Stimulated activated CD8-positive, alpha-beta memory T cell treated with anti-CD3 and anti-CD28 coated beads, Interleukin-12 subunit alpha, Interleukin-12 subunit beta, amount 100 ng/mL, for 1 hour (primary cell): ENCODE results near the gene NLRC5.
"Not testable (repeated sequence)": the region's sequence is repeated elsewhere in the genome, so short reads cannot be mapped to it uniquely, and the experiment has no call there.

Experiments used
- DNase-seq: peaks from one replicate; pipeline ENCODE4 v3.0.0-alpha.2; 2020; ENCODE audit warnings: low read depth

Gene NLRC5

GRCh38 chr16:56982695-56983094 is 6.7 kb upstream of the NLRC5 start:
- DNase-seq = no peak

- no peak for DNase-seq
Measured at GRCh38 chr16:56983211-56983751, 6.1 kb upstream of the NLRC5 start.

DNA sequence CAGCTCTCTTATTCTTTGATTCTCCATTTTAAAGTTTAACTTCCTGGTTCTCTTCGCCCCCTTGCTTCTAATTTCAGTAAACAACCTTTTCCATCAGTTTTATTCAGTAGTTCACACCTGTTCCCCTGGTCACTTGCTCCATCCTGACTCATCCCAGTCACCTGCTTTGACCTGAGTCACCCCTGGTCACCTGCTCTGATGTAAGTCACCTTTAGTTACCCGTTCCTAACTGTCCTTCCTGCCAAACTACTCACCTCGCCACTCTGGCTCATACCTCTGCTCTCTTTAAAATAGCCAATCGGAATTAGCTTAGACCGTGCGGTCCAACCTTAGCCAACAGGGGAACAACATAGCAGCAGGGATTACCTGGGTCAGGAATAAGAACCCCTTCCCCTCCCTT is 4.7 kb upstream of the NLRC5 start:
- DNase-seq = no peak

GRCh38 chr16:56985288-56985961 is 3.9 kb upstream of the NLRC5 start:
- DNase-seq = no peak

DNA sequence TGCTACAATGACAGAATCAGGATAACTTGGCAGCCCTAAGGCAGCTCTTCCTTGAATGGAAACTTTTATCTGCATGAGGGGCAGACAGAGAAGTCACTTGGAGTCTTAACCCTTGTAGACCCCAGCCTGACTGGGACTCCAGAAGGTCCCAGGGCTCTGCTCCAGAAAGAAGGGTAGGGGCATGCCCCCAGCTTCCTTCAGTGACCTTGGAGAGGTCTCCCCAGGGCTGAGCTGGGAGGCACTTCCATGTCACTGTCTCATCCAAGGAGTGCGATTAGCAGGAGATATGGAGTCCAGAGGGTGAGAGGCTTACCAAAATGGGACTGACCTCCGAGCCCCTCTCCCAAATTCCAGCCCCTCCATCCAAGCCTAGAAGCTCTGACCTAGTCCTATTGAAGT is 3.4 kb upstream of the NLRC5 start:
- DNase-seq = no peak

DNA sequence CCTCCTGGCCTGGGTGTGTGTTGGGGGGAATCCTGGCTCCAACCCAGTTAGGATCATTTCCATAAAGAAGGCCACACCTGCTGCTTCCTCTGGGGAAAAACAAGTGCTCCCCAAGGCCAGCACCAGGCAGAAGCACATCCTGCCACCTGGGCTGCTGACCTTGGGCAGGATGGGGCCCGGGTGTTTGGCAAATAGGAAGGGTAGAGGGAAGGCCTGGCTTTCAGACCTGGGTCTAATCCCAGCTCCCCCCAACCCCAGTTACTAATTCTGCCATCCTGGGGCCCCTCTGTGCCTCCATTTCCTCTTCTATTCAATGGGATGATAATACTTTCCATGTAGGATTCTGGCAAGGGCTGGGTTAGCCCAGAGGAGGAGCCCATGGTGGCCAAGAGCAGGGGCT is 3.0 kb upstream of the NLRC5 start:
- DNase-seq = no peak

GRCh38 chr16:56986908-56987307 is 2.4 kb upstream of the NLRC5 start:
- DNase-seq = not testable (repeated sequence)

- DNase-seq = no peak
Measured at GRCh38 chr16:56987692-56988091, 1.7 kb upstream of the NLRC5 start.

DNA sequence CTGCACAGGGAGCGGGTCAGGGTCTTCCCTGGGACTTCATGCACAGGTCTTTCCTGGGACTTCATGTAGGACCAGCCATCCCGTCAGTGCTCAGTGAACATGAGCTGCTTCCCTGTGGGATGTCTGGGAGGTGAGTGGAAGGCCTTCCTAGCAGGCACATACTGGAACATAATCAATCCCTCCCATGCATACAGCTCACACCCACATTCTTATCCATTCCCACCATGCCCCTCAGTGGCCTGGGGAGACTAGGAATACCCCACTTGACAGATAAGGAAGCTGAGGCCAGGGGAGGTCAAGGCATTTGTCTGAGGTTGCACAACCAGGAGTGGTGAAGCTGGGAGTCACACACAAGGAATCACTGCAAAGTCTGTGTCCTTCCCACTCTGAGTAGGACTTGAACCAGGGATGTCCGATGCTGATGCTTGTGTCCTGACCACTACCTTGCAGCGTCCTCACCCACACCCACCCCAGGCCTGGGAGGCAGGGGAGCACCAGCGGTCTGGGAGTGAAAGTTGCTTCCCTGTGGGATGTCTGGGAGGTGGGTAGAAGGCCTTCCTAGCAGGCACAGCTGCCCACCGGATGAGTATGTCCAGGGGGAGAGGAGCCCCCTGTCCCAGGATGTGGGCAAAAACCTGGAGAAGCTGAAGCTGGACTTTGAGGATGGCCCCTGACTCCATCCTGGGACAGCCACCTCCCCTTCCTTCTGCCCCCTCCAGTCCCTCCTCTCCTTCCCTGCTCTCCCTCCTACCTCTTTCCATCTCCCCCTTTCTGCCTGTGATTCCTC is 1.0 kb upstream of the NLRC5 start:
- no peak for DNase-seq

DNA sequence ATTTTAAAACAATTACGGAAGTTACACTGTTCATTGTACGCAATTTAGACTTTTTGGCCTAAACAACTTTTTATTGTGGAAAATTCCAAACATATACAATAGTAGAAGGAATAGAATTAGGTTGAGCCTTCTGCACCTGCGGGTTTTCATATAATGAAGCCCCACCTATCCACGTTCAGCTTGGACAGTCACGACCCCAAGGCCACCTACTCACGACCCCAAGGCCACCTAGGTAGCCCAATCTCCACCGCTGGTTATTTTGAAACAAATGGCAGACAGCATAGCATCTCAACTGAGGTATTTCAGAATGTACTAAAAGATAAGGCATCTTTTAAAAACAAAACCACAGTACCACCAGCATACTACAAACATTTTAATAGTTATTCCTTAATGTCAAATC is 631 bp downstream of the NLRC5 start:
- DNase-seq = no peak

GRCh38 chr16:56990407-56991286 is 1.3 kb downstream of the NLRC5 start:
- DNase-seq = no peak

DNA sequence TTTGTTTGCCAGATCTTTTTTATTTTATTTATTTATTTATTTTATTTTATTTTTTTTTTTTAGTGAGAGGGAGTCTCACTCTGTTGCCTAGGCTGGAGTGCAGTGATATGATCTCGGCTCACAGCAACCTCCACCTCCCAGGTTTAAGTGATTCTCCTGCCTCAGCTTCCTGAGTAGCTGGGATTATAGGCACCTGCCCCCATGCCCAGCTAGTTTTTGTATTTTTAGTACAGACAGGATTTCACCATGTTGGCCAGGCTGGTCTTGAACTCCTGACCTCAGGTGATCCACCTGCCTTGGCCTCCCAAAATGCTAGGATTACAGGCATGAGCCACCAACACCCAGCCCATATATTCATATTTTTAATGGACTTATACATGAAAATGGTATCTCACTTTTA is 3.1 kb downstream of the NLRC5 start:
- not testable (repeated sequence) for DNase-seq

- DNase-seq = no peak
Measured at GRCh38 chr16:56993204-56993603, 3.8 kb downstream of the NLRC5 start.

- no peak for DNase-seq
Measured at GRCh38 chr16:56994311-56994710, 5.0 kb downstream of the NLRC5 start.

- no peak for DNase-seq
Measured at GRCh38 chr16:56995136-56995805, 5.9 kb downstream of the NLRC5 start.

GRCh38 chr16:56997264-56997663 is 7.9 kb downstream of the NLRC5 start:
- no peak for DNase-seq

- DNase-seq = no peak
Measured at GRCh38 chr16:56997931-56998330, 8.6 kb downstream of the NLRC5 start.

GRCh38 chr16:56998352-56998751 is 9.0 kb downstream of the NLRC5 start:
- DNase-seq = no peak

DNA sequence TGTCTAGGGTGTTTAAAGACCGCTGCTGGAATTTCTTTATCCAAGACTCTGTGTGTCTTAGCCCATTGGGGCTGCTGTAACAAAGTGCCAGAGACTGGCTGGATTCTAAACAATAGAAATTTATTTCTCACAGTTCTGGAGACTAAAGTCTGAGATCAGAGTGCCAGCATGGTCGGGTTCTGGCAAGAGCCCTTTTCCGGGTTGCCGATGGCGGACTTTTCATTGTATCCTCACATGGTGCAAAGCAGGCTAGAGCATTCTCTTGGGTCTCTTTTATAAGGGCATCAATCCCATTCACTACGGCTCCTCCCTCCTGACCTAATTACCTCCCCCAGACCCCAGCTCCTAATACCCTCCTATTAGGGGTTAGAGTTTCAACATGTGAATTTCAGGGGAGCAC is 9.5 kb downstream of the NLRC5 start:
- no peak for DNase-seq

GRCh38 chr16:56999409-57000270 is 10.3 kb downstream of the NLRC5 start:
- no peak for DNase-seq
